Amniotic epithelial cell (primary cell): ENCODE results near the gene NRG3.
A peak's percentile ranks its signal among the peaks of the same experiment; 100 is the strongest.
"Not testable (repeated sequence)": the region's sequence is repeated elsewhere in the genome, so short reads cannot be mapped to it uniquely, and the experiment has no call there.

Experiments used
- DNase-seq: peaks from one replicate; pipeline ENCODE4 v3.0.0-alpha.2; 2010; ENCODE audit warnings: low read depth

NRG3 gene

GRCh38 chr10:82284180-82284579 lies 409.2 kb downstream of the NRG3 start:
- DNase-seq = no peak

GRCh38 chr10:82288461-82288881 lies 413.5 kb downstream of the NRG3 start:
- peak; percentile 86 for DNase-seq

DNA sequence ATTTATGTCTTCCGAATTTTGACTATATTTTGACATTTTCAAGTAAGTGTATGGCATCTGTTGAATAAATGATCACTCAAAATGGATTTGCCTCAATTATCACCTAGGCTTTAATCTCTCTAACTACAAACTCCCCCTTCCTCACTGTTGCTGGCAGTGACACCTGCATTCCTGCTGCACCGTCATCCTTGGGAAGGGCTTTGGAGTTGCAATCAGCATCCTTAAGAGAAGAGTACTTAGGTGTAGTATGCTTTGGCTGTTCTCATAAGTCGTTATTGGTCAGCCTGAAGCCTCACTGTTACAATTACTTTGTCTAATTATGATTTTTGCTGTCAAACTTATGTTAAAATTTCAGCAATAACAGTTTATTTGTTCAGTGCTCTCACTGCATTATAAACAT lies 415.0 kb downstream of the NRG3 start:
- no peak for DNase-seq

DNA sequence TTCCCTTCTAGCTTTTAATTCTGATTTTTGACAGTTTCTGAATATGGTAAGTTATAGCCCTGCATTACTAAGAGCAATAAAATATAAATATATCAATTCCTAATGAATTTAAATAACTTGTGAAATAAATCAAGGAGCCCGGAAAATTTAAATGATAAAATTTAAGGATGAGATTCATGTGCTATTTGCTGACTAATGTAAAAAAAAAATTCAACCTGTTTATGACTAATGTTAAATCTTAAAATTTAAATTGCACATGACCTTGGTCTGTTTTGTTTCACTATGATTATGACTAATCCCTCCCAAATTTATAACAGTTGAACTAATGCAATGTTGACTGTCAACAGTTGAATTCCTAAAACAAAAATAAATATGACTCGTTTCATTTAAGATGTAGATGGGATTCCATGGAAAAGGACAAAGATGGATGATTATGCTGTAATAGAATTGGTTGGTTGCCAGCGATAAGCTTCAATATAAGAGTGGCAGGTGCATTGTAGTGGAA lies 419.9 kb downstream of the NRG3 start:
- peak; percentile 58 for DNase-seq

GRCh38 chr10:82308641-82309040 lies 433.6 kb downstream of the NRG3 start:
- DNase-seq = peak; percentile 3

- peak; percentile 11 for DNase-seq
Measured at GRCh38 chr10:82310839-82311238, 435.8 kb downstream of the NRG3 start.

DNA sequence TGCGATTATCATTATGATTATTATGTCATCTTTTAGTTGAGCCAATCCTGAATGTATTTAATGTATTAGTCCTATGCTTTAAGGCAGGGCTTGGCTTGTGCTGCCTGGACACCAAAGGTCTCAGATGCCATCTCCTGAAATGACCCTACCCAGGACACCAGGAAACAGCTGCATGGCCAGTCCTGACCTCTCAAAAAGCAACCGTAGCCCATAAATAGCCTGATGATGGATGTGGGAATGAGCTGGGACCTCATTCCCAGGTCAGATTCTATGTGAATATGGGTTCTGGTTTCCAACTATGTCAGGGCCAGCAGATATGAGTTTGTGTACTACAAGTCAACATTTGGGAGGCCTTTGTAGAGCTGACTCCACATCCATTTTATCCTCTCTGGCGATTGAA lies 438.4 kb downstream of the NRG3 start:
- no peak for DNase-seq

DNA sequence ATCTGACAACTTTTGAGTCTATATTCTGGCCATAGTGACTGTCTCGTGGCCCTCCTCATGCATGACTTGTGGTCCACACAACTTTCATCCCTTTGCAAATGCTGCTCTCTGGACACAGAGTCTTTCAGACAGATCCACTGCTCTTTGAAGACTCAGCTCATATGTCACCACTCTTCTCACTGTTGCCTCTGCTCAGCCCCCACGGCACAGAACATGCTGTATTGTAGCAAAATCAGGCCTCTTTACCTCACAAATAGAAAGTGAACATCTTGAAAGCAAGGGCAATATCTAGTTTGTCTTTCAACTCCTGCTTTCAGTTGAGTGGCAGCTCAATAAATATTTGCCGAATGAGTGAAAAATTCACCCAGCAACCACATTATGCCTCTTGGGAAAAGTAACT lies 443.5 kb downstream of the NRG3 start:
- no peak for DNase-seq

- DNase-seq = no peak
Measured at GRCh38 chr10:82319074-82319473, 444.1 kb downstream of the NRG3 start.

DNA sequence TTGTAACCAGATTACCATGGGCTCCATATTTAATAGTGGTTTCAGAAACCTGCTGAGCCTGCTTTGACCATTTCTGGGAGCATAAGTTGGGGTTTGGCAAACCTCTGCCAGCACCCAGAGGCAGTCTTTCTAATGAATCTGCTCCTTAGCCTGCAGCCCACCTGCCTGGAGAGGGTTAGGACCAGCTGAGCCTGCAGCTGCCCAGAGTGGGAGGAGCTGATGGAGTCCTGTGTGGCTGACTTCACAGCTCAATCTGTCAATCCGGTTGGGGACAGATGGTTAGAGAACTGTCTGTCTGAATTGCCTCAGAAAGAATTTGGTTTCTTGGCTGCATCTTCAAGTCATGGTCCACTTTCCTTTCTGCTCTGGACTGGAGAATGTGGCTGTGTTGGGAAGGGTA lies 444.6 kb downstream of the NRG3 start:
- no peak for DNase-seq

DNA sequence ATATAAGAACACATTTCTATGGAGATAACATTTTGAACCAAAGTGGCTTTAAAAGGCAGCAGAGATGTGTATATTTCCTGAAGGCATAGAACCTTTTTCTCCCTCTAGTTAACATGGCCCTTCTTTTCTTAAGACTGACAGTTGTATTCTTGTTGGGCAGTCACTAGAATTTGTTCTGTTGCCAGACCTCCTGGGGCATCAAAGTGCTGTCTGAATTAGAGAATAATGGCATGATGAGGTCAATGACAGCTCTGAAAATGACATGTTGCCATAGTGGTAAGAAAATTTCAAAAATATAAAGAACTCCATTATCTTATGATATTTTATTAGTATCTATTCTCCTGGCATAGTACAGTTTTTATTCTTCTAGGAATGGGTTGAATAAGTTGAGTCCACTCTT lies 446.7 kb downstream of the NRG3 start:
- no peak for DNase-seq

DNA sequence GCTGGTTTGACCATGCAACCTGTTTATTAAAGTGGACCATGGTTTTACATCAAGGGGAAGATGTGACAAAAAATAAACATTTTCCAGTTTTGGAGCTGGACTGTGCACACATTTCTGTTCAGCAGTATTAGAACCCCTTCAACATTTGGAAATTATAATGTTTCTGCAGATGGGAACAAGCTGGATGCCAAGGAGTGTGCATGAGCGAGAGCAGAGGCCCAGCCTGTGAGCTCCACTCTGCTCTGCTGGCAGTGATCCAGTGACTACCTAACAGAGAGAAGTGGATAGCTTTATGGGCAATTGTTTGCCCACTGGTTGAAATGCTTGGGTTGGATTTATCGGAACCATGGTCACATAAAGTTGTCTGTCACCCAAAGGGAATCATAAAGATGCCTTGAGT lies 456.7 kb downstream of the NRG3 start:
- no peak for DNase-seq

- peak; percentile 35 for DNase-seq
Measured at GRCh38 chr10:82335831-82336230, 460.8 kb downstream of the NRG3 start.

GRCh38 chr10:82340166-82340565 lies 465.2 kb downstream of the NRG3 start:
- DNase-seq = peak; percentile 32

- DNase-seq = not testable (repeated sequence)
Measured at GRCh38 chr10:82349590-82349989, 474.6 kb downstream of the NRG3 start.

GRCh38 chr10:82353381-82353780 lies 478.4 kb downstream of the NRG3 start:
- no peak for DNase-seq

- DNase-seq = peak; percentile 63
Measured at GRCh38 chr10:82358486-82359099, 483.6 kb downstream of the NRG3 start.

DNA sequence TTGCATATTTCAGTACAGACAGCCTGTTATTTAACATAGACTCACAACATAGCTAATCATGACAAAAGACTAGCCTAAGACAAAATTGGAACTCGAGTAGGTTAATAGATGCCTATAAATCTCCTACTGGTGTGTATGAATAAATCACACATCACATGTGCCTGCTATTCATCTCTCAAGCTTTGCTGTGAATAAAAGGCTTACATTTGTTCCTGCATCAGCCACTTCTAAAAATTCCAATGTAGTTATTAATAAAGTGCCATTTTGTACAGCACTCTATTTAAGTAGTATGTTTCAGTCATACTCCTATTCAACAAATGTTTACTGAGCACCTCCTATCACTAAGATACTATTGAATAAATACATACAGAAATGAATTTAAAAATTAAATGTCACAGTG lies 486.3 kb downstream of the NRG3 start:
- no peak for DNase-seq

DNA sequence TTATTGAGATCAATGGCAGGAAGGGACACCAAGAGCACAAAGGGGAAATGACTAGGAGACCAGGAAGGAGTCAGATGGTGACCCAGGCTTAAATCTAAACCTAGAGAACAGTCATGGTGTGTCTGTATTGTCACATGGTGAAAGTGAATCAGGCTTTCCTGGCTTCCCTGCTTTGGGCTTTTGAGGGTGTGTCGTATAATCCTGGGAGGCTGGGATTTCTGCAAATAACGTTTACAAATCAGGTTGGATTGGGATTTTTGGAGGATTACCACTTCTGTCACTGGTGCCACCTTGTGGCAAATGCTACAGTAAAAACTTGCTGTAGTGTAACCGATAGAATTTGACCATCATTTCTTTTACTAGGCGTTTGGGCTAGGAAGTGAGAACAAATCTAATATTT lies 502.6 kb downstream of the NRG3 start:
- peak; percentile 61 for DNase-seq

GRCh38 chr10:82378146-82378545 lies 503.2 kb downstream of the NRG3 start:
- DNase-seq = peak; percentile 93

- DNase-seq = no peak
Measured at GRCh38 chr10:82383350-82383749, 508.4 kb downstream of the NRG3 start.

- DNase-seq = no peak
Measured at GRCh38 chr10:82390866-82391658, 516.1 kb downstream of the NRG3 start.

DNA sequence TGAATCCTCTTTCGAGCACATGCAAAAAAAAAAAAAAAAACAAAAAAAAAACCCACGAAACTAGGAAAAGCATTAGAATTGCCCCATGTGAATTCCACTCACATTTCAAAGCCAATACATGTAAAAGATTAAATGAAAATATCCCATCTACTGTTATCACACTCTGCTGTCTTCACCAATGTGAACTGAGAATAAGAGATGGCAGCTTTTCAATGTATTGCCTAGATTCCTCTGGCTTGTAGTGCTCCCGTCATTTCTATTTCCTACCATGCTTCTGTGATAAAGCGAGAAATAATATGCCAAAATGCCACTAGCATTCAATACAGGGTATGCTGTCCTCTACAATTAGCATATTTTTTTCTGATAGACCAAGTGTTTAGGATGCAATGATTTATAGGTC lies 517.0 kb downstream of the NRG3 start:
- no peak for DNase-seq

DNA sequence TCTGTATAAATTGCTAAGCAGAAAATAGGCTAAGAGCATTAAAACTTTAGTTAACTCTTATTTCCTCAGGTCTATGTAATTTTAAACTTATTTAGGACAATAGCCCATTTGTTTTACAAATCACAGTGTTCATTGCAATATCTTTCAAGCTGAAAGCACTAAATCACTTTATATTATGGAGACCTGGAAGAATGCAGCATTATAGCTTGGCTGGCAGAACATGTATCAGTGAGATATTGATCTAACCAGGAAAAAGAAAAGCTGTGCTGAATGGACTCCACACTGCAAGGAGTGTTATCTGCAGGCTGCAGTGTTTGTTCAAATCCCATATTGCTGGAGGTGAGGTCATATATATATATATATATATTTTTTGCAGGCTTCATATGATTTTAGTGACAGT lies 517.5 kb downstream of the NRG3 start:
- DNase-seq = no peak
